ENCODE results near the gene NHSL1.

NHSL1 gene

GRCh38 chr6:138456401-138456790 is 42.9 kb downstream of the NHSL1 start:
- DNase-seq (ENCODE audit: low read depth in 2 of 2): no peak

- DNase-seq (ENCODE audit: low read depth in 2 of 2): no peak
Measured at GRCh38 chr6:138455746-138456400, 43.4 kb downstream of the NHSL1 start.

- DNase-seq (ENCODE audit: low read depth in 2 of 2): peak in 1 of 2 donors; percentile 31
Measured at GRCh38 chr6:138454981-138455706, 44.1 kb downstream of the NHSL1 start.

GRCh38 chr6:138451043-138451442 is 48.3 kb downstream of the NHSL1 start:
- no peak for DNase-seq (ENCODE audit: low read depth in 2 of 2)

GRCh38 chr6:138450445-138450844 is 48.8 kb downstream of the NHSL1 start:
- no peak for DNase-seq (ENCODE audit: low read depth in 2 of 2)

GRCh38 chr6:138446821-138447220 is 52.5 kb downstream of the NHSL1 start:
- no peak for DNase-seq (ENCODE audit: low read depth in 2 of 2)

- DNase-seq (ENCODE audit: low read depth in 2 of 2): no peak
Measured at GRCh38 chr6:138443979-138444378, 55.3 kb downstream of the NHSL1 start.

GRCh38 chr6:138442663-138443062 is 56.6 kb downstream of the NHSL1 start:
- DNase-seq (ENCODE audit: low read depth in 2 of 2): no peak

- no peak for DNase-seq (ENCODE audit: low read depth in 2 of 2)
Measured at GRCh38 chr6:138441965-138442364, 57.3 kb downstream of the NHSL1 start.

GRCh38 chr6:138440758-138441357 is 58.4 kb downstream of the NHSL1 start:
- no peak for DNase-seq (ENCODE audit: low read depth in 2 of 2)

GRCh38 chr6:138440296-138440695 is 59.0 kb downstream of the NHSL1 start:
- no peak for DNase-seq (ENCODE audit: low read depth in 2 of 2)

- DNase-seq (ENCODE audit: low read depth in 2 of 2): no peak
Measured at GRCh38 chr6:138439546-138439945, 59.7 kb downstream of the NHSL1 start.

GRCh38 chr6:138434925-138435324 is 64.4 kb downstream of the NHSL1 start:
- DNase-seq (ENCODE audit: low read depth in 2 of 2): no peak

GRCh38 chr6:138434096-138434495 is 65.2 kb downstream of the NHSL1 start:
- DNase-seq (ENCODE audit: low read depth in 2 of 2): no peak

GRCh38 chr6:138432063-138432356 is 67.3 kb downstream of the NHSL1 start:
- no peak for DNase-seq (ENCODE audit: low read depth in 2 of 2)

GRCh38 chr6:138431256-138432062 is 67.8 kb downstream of the NHSL1 start:
- no peak for DNase-seq (ENCODE audit: low read depth in 2 of 2)

GRCh38 chr6:138430361-138431145 is 68.7 kb downstream of the NHSL1 start:
- DNase-seq (ENCODE audit: low read depth in 2 of 2): no peak

GRCh38 chr6:138429761-138430160 is 69.5 kb downstream of the NHSL1 start:
- no peak for DNase-seq (ENCODE audit: low read depth in 2 of 2)

- DNase-seq (ENCODE audit: low read depth in 2 of 2): no peak
Measured at GRCh38 chr6:138428944-138429598, 70.2 kb downstream of the NHSL1 start.

GRCh38 chr6:138427701-138428100 is 71.6 kb downstream of the NHSL1 start:
- no peak for DNase-seq (ENCODE audit: low read depth in 2 of 2)

- DNase-seq (ENCODE audit: low read depth in 2 of 2): no peak
Measured at GRCh38 chr6:138426500-138427123, 72.7 kb downstream of the NHSL1 start.
